Measurements from ENCODE around the gene APAF1.
A peak's percentile ranks its signal among the peaks of the same experiment; 100 is the strongest.

GRCh38 chr12:98736352-98737321 is 91.5 kb downstream of the APAF1 start:
- TF ChIP-seq MXI1 (IDR thresholded peaks at IDR 0.05; ENCODE audit: low read depth, low read length) (no peak), TAF1 (IDR thresholded peaks at IDR 0.05; ENCODE audit: borderline replicate concordance, low read depth, low read length) (no peak), RCOR1 (IDR thresholded peaks at IDR 0.05; ENCODE audit: low read length) (peak; percentile 92), NRF1 (IDR thresholded peaks at IDR 0.05; ENCODE audit: low read depth, low read length) (no peak), SMC3 (IDR thresholded peaks at IDR 0.05; ENCODE audit: low read depth, low read length) (no peak), CHD2 (IDR thresholded peaks at IDR 0.05; ENCODE audit: low read length, partially characterized antibody) (peak; percentile 72), CTCF (IDR thresholded peaks at IDR 0.05) (no peak), POLR2AphosphoS5 (IDR thresholded peaks at IDR 0.05; ENCODE audit: low read depth, low read length) (no peak)
- TF ChIP-seq, protein P1, sequence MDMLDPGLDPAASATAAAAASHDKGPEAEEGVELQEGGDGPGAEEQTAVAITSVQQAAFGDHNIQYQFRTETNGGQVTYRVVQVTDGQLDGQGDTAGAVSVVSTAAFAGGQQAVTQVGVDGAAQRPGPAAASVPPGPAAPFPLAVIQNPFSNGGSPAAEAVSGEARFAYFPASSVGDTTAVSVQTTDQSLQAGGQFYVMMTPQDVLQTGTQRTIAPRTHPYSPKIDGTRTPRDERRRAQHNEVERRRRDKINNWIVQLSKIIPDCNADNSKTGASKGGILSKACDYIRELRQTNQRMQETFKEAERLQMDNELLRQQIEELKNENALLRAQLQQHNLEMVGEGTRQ (IDR thresholded peaks at IDR 0.05; ENCODE audit: borderline replicate concordance, low read depth, low read length), result no peak

Data from SK-N-SH (cell line).